Fibroblast of villous mesenchyme (primary cell): ENCODE data around the gene DNAJC21. TPM values are rescaled to one million over a fixed set of nuclear protein-coding genes. Genes with fewer than 3 reads are reported as not detected.
"Not testable (repeated sequence)": the region's sequence is repeated elsewhere in the genome, so short reads cannot be mapped to it uniquely, and the experiment has no call there.

Experiments used
- DNase-seq: peaks from one replicate; pipeline ENCODE4 v3.0.0-alpha.2; 2010; ENCODE audit warnings: low read depth
- H3K4me3 ChIP-seq: 2 replicates; pipeline ENCODE4 v1.5.1; 2011; ENCODE audit warnings: low read depth, mild to moderate bottlenecking, low read length
- total RNA-seq: library from RNA; depleted of rRNA; stranded (reverse); fragments of >200 nt; gene quantifications from 2 replicates; pipeline ENCODE4 v1.2.3, GENCODE V29; 2012
- TF ChIP-seq, protein P1 (sequence below): IDR thresholded peaks from 2 replicates; pipeline ENCODE4 v1.5.1; 2012; ENCODE audit warnings: low read depth, mild to moderate bottlenecking, low read length; ENCODE audit not compliant: insufficient read depth

The DNAJC21 gene
- total RNA-seq, 1 donor: 44.5 TPM

DNA sequence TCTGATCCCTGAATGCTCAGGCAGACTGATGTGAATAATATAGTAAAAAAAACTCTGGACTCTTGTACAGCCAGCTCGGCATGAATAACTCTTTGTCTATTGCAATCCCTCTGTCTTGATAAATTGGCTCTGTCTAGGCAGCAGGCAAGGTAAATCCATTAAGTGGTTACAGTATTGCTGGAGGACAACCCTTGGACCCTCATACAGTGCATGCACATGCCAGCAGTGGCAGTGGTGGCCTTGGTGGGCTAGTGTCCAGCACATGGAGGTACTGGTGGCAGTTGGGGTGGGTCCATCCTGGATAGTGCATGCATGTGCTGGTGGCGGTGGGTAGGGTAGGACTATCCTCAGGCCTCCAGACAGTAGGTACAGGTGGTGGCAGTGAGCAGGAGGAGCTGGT, 38.9 kb downstream of the DNAJC21 start:
- no peak for DNase-seq
- TF ChIP-seq, protein P1, sequence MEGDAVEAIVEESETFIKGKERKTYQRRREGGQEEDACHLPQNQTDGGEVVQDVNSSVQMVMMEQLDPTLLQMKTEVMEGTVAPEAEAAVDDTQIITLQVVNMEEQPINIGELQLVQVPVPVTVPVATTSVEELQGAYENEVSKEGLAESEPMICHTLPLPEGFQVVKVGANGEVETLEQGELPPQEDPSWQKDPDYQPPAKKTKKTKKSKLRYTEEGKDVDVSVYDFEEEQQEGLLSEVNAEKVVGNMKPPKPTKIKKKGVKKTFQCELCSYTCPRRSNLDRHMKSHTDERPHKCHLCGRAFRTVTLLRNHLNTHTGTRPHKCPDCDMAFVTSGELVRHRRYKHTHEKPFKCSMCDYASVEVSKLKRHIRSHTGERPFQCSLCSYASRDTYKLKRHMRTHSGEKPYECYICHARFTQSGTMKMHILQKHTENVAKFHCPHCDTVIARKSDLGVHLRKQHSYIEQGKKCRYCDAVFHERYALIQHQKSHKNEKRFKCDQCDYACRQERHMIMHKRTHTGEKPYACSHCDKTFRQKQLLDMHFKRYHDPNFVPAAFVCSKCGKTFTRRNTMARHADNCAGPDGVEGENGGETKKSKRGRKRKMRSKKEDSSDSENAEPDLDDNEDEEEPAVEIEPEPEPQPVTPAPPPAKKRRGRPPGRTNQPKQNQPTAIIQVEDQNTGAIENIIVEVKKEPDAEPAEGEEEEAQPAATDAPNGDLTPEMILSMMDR: no peak
- H3K4me3 ChIP-seq: no peak overlapping the region

DNA sequence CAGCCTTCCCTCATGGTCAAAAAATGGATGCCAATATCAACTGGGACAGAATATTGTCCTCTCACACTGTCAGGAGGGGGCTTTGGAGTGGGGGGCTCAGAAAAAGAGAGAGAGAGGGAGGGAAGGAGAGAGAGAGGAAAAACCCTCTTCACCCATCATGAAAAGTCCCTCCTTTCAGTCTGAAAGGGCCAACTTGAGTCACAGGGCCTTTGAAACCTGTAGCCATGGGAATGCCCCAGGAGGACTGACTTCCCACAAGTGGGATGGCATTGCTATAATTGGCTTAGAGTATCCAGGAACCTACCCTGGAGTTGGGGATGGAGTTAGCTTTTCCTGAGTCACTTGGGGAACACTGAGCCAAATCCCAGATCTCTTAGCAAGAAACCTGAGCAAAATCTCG, 41.2 kb downstream of the DNAJC21 start:
- TF ChIP-seq, protein P1: no peak
- no peak for DNase-seq
- H3K4me3 ChIP-seq: no peak overlapping the region

DNA sequence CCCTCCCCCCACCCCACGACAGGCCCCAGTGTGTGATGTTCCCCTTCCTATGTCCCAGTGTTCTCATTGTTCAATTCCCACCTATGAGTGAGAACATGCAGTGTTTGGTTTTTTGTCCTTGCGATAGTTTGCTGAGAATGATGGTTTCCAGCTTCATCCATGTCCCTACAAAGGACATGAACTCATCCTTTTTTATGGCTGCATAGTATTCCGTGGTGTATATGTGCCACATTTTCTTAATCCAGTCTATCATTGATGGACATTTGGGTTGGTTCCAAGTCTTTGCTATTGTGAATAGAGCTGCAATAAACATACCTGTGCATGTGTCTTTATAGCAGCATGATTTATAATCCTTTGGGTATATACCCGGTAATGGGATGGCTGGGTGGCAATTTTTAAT, 42.3 kb downstream of the DNAJC21 start:
- not testable (repeated sequence) for DNase-seq, H3K4me3 ChIP-seq

DNA sequence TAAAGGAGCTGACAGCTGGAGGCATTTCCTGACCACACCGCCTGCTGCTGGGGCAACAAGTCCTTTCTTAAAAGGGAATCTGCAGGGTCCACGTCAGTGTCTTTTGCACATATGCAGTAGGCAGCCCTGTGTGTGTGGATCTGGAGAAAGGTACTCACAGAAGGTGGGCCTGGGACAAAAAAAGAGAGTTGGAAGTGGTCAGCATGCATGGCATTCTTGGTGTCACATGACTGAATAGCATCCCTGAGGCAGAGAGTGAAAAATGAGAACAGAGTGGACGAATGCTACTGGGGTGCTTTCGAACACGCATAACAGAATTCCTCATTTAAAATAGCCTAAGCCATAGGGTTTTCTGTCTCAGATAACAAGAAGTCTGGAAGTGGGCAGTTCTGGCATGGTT, 47.0 kb downstream of the DNAJC21 start:
- H3K4me3 ChIP-seq: no peak overlapping the region
- no peak for DNase-seq

DNA sequence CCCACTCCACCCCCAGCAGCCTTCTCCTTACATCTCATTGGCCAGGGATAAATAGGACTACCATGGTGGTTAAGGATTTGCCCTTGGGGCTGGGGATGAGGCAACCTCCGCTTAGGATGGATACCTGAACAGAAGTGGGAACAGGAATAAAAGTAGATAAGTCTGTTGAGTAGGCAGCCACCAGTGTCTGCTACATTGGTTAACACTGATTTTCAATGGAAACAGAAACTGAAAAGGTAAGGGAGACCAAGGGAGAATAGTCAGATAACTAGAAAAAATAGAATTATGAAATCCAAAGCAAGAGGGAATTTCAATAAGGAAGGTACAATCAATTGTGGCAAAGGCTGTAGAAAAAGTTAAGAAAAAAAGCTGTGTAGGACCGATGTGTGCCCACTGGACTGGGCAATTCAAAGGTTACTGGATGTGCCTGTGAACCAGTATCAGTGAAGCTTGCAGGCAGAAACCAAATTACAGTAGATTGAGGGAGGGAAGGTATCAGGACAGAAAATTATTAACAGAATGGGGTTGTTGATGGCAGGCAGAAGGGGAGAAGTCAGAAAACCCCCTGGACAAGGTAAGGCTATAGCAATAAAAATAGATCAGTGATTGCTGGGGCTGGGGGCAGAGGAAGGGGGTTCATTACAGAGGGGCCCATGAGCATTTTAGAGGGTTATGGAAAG, 48.7 kb downstream of the DNAJC21 start:
- DNase-seq: no peak
- TF ChIP-seq, protein P1: no peak
- no peak overlapping the region for H3K4me3 ChIP-seq

More for the DNA sequence above, 47.0 kb downstream of the DNAJC21 start:
- TF ChIP-seq, protein P1: no peak

DNA sequence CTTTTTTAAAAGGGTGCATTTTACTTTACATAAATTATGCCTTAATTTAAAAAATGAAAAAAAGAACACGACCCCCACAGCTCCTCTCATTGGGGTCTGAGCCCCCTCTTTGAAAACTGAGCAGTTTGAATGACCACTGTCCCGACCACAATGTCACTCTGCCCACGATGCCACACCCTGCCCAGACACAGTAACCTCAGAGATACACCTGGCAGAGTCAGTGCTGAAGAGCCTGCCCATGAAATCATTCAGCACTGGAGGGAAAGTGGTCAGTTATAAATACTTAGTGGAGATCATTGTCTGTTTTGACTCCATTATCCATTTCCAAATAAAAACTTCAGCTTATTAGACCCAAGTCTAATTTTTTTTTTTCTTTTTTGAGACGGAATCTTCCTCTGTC, 49.3 kb downstream of the DNAJC21 start:
- H3K4me3 ChIP-seq: no peak overlapping the region
- TF ChIP-seq, protein P1: no peak
- no peak for DNase-seq

DNA sequence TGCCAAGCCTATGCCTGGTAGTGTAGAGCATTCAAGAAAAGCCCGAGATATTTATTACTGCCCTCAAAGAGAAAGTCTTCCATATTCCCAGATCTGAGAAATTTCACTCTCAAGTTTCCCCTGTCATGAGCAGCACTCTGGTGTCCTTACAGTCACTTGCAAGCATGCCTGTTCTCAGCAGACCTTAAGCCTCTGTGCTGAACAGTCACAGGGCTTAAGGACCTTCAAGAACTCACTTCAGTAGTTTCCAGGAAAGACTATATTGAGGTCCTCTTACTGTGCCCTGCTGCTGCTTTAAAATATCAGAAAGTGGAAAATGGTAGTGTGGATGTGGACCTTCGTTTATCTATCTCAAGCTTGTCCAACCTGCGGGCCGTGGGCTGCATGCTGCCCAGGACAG, 53.5 kb downstream of the DNAJC21 start:
- no peak overlapping the region for H3K4me3 ChIP-seq
- DNase-seq: no peak
- TF ChIP-seq, protein P1: no peak
